Stimulated activated CD8-positive, alpha-beta memory T cell treated with anti-CD3 and anti-CD28 coated beads, Interleukin-4, amount 100 ng/mL, for 1 hour (primary cell): ENCODE measurements around the gene P3H1.

Source experiments
- DNase-seq, 2 donors: peaks; one replicate each; pipeline ENCODE4 v3.0.0-alpha.2; 2020; ENCODE audit warnings: low read depth in 2 of 2, low spot score in 1 of 2

P3H1 gene

DNA sequence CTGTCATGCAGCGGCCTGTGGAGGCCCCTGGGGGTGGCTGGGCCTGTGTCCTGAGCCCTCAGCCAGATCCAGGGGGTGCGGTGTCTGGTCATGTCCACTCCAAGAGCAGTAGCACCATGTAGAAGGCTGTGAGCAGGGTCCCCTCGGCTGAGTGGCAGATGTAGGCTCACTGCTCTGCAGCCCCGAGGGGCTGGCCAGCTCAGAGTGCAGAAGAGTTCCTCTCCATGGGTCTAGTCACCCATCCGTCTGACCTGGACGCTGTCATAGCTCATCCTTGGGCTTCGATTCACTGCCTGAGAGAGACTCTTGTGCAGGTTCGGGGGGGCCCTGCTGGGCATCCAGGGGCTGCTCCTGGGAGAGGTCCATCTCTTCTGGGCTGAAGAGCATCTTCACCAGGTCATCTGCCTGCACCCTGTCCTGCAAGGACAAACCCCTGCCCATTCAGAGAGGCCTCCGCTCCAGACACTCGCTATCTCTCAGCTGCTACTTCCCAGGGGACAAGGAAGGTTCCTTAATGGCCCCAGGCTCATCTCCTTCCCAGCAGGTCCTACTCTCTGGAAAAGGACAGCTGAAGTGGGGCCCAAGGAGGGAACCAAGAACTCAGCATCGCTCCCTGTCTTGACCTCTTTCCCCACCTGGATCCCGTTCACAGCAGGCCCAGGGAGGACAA is 20.3 kb downstream of the P3H1 start:
- no peak for DNase-seq

DNA sequence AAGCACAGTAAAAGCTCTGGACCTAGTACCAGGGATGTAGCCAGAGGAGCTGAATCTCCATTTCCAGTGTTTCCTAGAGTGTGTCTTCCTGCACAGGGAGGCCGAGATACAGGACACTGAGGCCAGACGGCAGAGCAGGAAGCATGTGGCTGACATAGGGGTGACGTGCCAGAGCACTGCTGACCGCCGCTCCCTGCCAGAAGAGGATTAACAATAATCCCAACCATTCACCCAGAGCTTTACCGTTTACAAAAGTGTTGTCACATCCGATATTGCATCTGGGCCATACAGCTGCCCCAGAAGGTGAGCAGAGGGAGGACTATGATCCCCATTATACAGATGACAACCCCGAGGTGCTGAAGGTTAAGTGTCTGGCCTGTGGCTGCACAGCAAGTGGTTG is 21.0 kb downstream of the P3H1 start:
- DNase-seq, result no peak

DNA sequence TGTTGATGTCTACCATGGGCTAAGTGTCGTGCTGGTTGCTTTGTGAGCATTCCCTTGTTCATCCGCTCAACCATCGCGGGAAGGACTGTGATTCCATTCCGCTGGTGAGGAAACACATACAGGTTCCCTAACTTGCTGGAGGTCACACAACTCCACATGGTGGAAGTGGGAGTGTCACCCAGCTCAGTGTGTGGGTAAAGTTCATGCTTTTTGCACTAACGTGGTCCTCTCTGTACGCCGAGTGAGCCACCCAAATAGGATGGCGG is 22.7 kb downstream of the P3H1 start:
- no peak for DNase-seq

DNA sequence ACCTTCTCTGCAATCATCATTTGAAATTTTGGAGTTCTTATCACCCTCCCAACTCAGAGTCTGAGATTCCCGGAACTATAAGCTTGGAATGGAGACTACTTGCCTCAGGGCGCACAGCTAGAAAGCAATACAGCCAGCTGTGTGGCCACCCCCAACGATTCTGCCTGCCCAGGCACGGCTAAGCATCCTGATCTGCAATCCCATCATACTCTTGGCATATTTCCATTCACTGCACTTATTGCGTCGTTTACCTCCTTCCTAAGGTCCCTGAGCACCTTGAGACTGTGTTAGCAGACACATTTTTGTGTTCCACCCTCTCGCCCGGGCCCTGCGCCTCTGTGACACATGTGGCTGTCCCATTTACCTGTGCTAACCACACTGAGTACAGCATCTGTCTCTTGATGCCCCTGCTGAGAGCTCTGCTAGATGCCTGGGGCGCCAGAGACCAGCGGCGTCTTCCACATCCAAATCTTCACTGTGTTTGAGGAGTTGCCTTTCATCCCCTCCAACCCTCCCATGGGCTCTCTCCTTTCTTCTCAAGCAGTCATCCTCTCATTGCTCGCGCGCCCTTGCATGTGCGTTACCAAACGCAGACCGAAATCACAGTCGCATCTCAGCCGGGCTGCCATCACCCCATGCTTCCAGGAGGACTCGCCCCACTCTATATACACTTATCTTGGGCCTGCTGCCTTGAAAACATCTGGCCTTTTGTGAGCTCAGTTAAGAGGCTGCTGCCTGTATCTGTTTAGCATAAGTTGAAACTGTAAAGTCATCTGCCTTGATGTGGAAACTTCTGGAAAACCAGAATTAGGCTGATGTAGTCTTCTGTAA is 23.3 kb downstream of the P3H1 start:
- no peak for DNase-seq

DNA sequence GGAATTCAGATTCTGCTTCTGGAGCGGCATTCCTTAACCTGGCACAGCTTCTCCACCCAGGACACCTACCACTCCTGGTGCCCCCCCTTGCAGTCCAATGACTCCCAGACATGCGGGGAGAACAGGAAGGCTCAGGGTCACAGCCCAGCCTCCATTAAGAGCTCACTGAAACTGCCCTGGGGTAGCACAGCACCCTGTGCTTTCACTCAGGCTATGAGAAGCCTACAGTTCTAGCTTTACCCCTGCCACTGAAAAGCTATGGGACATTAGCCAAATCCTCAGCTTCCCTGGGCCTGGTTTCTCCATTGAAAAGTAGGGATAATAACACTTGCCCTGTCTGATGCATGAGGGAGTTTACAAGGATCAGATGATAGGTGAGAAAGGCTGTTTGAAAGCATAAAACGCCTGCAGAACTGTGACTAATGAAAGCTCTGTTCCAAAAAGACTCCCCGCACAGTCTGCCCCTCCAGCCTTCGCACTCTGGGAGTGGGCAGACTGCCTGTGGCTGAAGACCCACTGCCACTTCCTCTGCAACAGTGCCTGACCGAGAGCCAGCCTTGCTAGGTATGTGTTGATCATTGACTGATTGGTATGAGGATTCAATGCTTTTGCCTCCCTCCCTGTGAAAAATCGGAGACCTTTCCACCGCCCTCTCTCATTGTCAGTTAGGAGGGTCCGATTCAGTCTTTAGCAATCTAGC is 24.1 kb downstream of the P3H1 start:
- no peak for DNase-seq

DNA sequence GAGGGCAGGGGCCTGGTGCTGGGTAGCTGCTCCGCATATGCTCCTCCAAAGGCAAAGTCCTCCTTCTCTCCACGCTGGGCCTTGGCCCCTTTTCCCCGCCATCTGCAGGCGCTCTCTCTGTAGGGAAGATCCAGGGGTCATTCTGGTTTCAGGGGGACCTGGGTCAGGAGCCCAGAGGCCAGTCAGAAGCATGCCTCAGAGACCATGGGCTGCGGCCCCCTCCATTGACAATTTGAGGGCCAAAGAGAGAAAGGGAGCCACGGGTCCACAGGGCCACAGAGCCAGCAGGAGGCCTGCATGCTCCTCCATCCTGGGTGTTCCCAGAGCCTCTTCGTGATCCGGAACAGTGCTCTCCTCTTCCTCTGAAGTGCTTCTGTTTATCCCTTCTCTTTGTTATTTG is 24.7 kb downstream of the P3H1 start:
- no peak for DNase-seq

DNA sequence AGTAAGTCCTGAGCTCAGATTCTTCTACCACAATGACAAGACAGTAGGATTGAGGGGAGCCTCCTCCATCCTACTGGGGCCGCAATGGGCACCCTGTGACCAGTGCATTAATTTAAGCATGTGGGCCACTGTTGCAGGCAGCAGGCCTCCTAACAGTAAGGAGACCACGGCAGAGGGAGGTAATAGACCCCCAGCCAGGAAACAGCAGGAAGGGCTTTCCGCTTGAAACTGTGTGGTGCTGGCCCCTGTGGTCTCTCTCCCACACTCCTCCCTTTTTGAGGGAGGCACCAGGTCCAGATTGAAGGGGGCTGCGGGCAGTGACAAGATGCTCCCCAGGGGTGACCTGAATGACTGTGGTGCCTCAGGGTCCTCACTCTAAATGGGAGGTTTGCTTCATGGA is 25.1 kb downstream of the P3H1 start:
- DNase-seq, result no peak

DNA sequence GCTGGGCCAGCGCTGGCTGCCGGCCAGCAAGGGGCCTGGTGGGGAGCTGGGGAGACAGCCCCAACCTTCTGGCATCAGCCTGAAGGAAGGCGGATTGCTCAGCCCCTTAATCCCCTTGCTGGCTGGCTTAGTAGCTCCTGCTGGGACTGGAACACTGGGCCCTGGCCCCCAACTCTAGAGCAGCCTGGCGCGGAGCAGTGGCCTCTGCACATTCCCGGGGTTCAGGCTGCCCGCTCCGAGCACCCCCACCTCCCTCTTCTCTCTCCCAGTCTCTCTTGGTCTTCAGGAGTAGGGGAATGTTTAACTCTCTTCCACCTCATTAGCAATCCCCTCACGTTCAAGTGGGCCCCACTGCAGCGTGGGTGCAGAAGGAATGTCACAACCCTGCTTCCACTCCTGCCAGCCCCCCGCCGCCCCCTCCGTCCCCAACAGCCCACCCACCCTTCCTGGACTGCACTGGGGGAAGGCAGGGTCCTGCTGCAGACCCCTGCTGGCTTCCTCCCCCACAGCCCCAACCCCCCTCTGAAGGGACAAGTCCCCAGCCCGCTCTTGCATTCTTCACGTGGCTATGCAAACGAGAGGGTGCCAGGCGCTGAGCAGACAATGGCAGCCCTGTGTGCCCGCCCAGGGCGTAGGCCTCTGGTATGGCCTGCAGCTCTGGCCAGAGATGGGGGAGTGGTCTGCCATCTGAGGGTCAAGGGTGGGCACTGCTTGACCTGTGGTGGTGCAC is 25.8 kb downstream of the P3H1 start:
- no peak for DNase-seq

DNA sequence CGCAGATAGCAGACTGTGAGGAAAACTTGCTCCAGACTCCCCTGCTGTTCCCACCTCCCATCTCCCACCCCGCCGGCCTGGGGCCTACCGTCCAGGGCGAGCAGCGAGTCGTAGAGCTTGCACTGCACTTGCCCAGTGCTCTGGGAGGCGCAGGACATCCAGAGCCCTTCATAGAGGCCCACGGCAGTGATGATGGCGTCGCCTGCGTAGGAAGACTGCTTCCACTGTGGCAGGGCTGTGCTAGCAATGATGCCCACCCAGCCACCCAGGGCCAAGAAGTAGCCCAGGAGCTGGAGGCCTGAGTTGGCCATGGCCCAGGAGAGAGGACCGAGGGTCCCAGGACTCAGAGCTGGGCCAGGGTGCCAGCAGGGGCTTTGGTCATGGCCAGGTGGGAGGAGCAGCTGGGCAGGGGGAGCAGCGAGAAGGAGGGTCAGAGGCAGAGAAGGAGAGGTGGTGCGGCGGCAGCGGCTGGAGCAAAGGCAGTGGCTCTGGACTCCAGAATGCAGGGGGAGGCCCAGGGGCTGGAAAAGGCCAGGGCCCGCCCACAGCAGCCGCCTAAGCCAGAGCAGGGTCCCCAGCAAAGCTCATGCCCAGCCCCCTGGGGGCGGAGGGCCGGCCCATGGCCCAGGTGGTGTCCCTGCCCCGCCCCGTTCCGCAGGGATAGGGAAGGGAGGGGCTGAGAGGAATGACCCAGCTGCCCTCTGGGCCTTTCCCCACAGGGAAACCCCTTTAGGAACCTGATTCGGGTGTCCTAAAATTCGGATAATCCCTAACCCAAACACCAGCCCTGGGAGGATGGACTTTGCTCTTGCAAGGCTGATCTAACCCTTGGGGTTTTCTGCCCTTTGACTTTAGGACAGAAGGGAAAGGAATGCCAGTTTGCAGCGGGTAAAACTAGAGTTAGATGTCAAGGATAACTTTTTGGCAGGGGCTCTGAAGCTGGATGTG is 26.8 kb downstream of the P3H1 start, which contains the start of gene CLDN19:
Gene CLDN19 (minus strand): TSS at position 484 of the 948 bp plus-strand sequence. CDS start 173 bp downstream, at position 311.
- DNase-seq, result no peak

DNA sequence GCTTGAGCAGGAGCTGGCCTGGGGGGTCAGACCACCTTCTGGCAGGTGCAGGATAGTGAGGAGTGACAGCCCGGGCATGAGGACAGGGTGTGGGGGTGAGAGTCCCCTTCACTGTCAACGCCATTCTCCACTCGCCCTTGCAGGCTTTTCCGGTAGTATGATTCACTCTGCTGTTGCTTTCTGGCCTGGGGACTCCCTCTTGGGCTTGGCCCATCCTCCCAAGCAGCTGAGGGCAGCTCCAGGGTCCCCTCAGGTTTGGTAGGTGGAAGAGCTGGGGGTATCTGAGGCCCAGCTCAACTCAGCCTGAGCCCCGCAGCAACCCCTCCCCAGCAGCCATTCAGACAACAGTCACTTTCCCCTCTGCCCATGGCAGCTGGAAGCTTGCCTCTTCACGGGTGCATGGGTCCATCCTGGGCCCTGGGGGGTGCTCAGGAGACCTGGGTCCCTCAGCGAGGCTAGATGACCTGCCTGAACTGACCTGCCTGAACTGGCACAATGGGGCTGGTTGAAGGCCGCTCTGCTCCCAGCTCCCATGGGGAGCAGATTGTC is 28.1 kb downstream of the P3H1 start:
- DNase-seq, result no peak

DNA sequence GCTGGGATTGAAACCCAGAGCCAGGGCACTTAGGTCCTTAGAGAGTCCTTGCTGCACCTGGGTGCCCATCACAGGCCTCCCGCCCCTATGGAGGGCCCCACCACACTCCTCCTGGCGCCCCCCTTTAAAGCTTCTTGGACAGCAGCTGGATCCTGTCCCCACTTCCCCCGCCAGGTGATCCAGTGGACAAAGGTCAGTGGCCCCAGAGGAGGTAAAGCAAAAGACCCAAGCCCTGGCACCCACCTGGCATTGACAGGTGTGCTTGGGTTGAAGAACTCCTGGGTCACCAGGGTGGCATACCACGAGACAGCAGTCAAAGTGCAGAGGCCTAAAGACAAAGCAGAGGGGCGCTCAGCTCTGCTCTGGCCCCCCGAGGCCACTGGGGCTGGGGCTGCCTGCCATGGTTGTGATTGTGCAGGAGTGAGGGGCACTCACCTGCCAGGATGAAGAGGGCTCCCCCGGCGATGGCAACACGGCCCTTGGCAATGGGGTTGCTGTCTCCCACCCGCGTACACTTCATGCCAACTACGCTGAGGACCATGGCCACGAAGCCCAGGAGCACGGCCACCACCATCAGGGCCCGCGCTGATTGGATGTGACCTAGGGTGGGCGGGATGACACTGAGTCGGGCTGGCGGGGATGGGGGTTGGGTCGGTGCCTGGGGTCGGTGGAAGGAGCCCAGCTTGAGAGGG is 28.7 kb downstream of the P3H1 start:
- no peak for DNase-seq

DNA sequence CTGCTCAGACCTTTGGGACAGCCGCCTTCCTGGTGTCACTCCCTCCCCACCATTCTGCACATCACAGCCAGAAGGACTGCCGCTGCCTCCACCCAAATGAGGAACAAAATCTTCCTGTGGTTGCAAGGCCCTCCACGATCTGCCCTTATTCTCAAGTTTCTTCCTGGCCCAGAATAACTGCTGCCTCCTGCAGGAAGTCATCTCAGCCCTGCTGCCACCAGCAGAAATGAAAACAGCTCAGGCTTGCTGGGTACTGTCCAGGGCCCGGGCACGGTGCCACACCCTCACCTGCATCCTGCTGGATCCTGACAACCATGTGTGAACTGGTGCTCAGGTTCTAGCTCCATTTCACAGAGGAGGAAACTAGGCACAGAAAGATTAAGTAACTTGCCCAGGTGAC is 29.6 kb downstream of the P3H1 start:
- no peak for DNase-seq

DNA sequence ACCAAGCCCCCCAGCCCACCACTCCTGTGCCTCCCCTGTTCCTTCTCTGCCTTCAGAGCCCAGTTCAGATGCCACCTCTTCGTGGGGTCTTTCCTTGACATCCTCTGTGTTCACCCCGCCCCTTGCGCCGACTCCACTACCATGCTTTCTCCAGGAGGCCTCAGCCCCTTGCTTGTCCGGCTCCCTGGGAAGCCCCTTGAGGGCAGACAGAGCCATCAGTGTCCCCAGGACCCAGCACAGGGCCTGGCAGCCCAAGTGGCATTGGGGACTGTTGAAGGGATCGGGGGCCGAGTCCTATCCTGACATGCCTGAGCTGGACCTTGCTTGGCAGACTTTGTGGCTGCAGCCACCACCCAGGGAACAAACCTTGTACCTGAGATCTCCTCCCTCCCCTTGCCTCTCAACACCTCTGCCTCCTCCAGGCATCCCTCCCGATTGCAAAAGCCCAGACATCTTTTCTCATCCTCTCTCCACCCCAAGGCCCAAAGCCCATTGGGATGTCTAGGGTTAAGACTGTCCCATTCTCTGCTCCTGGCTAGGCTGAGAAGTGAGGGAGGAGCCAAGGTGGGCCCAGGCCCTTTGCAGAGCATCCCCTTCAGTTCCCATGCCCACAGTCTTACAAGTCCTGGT is 30.1 kb downstream of the P3H1 start:
- no peak for DNase-seq

DNA sequence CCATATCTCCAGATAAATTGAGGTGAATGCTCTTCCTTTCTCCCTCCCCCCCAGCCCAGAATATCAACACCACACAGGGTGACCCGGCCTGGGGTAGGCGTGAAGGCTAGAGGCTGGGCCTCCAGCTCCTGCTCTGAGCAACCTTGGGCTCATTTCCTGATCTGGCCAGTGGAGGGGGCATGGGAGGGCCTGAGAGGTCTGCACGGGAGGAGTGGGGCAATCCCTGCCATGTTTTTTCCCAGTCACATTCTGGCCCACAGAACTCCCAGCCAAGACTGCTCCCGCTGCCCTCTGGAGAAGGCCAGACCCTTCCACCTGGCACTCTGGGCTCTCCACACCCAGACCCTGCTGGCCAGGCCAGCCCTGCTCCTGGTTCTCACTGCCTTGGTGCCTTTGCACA is 30.7 kb downstream of the P3H1 start:
- no peak for DNase-seq

DNA sequence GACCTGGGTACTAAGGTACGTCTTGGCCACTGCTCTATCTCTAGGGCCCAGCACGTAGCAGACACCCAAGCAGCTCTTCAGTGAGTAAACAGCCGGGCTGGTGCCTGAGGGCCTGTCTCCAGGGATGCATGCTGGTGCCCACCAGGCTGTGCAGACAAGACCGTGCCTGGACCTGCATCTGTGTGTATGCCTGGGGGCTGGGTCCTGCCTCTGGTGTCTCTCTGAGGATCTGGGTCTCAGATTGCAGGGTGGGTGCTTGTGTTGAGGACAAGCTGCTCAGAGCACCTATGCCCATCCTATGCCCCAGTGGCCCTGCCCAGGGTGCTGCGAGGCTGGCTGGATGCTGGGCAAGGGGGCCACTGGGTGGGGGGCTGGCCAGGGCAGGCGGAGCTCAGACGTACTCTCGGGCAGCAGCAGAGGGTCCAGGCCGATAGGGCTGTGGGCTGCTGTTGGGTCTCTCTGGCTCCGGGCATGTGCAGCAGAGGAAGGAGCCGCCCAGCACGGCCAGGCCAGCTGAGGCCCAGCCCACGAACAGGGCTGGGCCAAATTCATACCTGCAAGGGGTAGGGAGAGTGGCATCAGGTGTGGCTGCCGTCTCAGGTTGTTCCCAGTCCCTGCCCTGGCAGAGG is 31.2 kb downstream of the P3H1 start:
- DNase-seq, result no peak

DNA sequence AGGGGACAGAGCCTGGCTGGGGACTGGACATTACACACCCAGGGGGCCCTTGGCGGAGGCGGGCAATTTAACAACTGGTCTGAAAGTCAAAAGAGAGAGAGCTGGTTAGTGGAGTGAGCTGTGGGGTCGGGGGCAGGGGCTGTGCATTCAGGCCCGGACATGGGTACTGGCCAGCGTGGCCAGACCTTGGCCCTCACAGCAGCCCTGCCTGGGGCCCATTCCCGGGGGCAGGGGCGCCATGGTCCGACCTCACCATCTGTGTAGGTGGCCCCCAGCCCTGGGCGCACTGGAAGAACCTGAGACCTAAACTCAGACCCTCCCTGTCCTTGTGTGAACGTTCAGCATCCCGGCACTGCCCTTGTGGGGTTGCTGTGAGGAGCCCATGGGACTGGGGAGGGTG is 31.8 kb downstream of the P3H1 start:
- DNase-seq, result no peak

DNA sequence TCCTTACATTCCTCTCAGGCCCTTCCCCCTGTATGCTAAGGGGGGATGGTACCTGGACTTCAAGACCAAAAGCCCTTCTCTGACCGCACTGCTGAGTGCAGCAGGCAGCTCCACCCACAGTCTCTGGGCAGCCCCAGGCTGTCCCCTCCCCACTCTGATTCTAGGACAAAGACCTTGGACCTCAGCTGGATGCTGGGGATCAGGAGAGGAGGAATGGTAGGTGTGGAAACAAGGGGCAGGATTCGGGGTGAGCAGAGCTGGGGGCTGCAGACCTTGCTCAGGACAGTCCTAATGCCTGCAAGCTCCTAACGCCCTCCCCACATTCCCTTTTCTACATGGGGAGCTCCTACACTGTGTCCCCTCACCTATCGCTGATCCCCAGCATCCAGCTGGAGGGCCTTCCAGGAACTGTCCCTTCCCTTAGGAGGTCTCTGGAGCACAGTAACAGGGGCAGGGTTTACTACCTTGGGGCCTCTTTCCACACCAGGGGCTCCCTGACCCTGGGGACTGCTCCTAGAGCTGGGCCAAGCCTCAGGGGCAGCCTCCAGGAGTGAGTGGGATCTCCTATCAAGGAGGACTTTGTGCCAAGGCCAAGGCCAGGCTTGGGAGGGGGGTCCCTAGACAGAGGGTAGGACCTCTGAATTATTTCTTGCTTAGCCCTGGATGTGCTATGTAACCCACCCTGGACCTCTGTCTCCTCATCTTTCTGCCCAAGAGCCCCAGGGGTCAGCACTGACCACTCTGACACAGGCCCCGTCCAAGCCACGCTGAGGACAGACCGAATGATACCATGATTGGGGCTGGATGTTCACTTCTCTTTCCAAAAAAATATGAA is 32.4 kb downstream of the P3H1 start:
- DNase-seq, result no peak
